ENCODE measurements around the gene ASIP. TPM values are rescaled to one million over a fixed set of nuclear protein-coding genes. Genes with fewer than 3 reads are reported as not detected.

ASIP gene
- total RNA-seq, 1 experiment from 2014 or later, result not detected

- DNase-seq (ENCODE audit: extremely low read depth, low read depth), result no peak
These were observed 68.5 kb downstream of the ASIP start for GRCh38 chr20:34309691-34310090.

GRCh38 chr20:34310481-34311117 lies 69.4 kb downstream of the ASIP start:
- no peak for DNase-seq (ENCODE audit: extremely low read depth, low read depth)

GRCh38 chr20:34311118-34312023 lies 70.1 kb downstream of the ASIP start:
- DNase-seq (ENCODE audit: extremely low read depth, low read depth), result no peak

- no peak for DNase-seq (ENCODE audit: extremely low read depth, low read depth)
These were observed 70.8 kb downstream of the ASIP start for GRCh38 chr20:34312024-34312460.

- DNase-seq (ENCODE audit: extremely low read depth, low read depth), result peak; percentile 89
These were observed 71.5 kb downstream of the ASIP start for GRCh38 chr20:34312544-34313217.

GRCh38 chr20:34315236-34315635 lies 74.0 kb downstream of the ASIP start:
- no peak for DNase-seq (ENCODE audit: extremely low read depth, low read depth)

GRCh38 chr20:34316196-34316814 lies 75.1 kb downstream of the ASIP start:
- DNase-seq (ENCODE audit: extremely low read depth, low read depth), result no peak

Other genes with a start within 250 kb of the ASIP start
- 99.9 and 106 TPM in 2 replicates for gene RALY, start 247.5 kb upstream of the ASIP start, total RNA-seq (2014; rRNA removed; shearing (Covaris generic))
- gene EIF2S2, start 129.2 kb upstream of the ASIP start, total RNA-seq (2014; rRNA removed; shearing (Covaris generic)), result 257 and 265 TPM in 2 replicates
- 228 and 235 TPM in 2 replicates for gene AHCY, start 61.9 kb downstream of the ASIP start, total RNA-seq (2014; rRNA removed; shearing (Covaris generic))
- gene ITCH, start 121.8 kb downstream of the ASIP start, total RNA-seq (2014; rRNA removed; shearing (Covaris generic)), result 52.2 and 55.3 TPM in 2 replicates